ENCODE data around the gene RAC2.

RAC2 gene

DNA sequence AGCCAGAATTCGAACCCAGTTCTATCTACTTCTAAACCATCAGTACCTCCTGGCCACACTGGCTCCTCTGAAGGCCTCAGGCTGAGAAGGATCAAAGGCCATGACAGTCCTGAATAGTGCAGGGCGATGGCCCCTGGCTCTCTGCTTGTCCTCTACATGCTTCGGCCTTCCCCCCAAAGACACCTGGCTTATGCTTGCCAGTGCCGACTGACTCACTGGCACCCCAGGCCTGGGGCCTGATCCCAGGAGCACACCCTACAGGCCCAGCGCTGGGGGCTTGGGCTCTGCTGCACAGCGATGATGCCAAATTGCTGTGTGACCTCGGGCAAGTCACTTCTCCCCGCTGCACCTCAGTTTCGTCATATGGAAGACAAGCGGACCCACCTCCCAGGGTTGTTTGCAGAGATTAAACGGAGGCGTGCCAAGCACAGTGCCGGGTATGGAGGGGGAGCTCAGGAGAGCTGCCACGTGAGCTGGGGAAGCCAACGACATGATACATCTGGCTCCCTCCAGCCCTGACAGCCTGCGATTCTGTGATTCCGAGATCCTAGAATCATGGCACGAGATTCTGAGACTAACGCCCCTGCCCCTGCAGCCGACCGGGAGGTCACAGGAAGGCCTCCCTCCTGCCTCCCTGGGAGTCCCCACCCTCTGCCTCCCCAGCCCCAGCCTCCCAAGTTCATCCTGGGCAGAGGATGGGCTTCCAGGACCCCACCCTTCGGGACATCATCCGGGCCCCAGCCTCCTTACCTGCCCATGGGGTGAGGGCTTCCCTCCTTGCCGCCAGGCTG is 32.8 kb downstream of the RAC2 start:
- TF ChIP-seq, protein P1, sequence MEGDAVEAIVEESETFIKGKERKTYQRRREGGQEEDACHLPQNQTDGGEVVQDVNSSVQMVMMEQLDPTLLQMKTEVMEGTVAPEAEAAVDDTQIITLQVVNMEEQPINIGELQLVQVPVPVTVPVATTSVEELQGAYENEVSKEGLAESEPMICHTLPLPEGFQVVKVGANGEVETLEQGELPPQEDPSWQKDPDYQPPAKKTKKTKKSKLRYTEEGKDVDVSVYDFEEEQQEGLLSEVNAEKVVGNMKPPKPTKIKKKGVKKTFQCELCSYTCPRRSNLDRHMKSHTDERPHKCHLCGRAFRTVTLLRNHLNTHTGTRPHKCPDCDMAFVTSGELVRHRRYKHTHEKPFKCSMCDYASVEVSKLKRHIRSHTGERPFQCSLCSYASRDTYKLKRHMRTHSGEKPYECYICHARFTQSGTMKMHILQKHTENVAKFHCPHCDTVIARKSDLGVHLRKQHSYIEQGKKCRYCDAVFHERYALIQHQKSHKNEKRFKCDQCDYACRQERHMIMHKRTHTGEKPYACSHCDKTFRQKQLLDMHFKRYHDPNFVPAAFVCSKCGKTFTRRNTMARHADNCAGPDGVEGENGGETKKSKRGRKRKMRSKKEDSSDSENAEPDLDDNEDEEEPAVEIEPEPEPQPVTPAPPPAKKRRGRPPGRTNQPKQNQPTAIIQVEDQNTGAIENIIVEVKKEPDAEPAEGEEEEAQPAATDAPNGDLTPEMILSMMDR (IDR thresholded peaks at IDR 0.05; ENCODE audit: low read depth, low read length) = no peak
- in situ Hi-C loops (cut with HindIII; ENCODE audit: low sequenced_read_pairs) = no loop called here
- no peak for DNase-seq (ENCODE audit: low read depth, low spot score)
- H3K4me3 ChIP-seq (ENCODE audit: low read depth, low read length) = no peak overlapping the region

- in situ Hi-C loops (cut with HindIII; ENCODE audit: low sequenced_read_pairs) = no loop called here
- H3K4me3 ChIP-seq (ENCODE audit: low read depth, low read length) = no peak overlapping the region
- TF ChIP-seq, protein P1 (IDR thresholded peaks at IDR 0.05; ENCODE audit: low read depth, low read length) = no peak
- DNase-seq (ENCODE audit: low read depth, low spot score) = no peak
These were observed 33.8 kb downstream of the RAC2 start for GRCh38 chr22:37210041-37210803.

GRCh38 chr22:37209140-37209845 is 34.8 kb downstream of the RAC2 start:
- TF ChIP-seq, protein P1 (IDR thresholded peaks at IDR 0.05; ENCODE audit: low read depth, low read length) = no peak
- no peak for DNase-seq (ENCODE audit: low read depth, low spot score)
- in situ Hi-C loops (cut with HindIII; ENCODE audit: low sequenced_read_pairs) = no loop called here
- H3K4me3 ChIP-seq (ENCODE audit: low read depth, low read length) = no peak overlapping the region

DNA sequence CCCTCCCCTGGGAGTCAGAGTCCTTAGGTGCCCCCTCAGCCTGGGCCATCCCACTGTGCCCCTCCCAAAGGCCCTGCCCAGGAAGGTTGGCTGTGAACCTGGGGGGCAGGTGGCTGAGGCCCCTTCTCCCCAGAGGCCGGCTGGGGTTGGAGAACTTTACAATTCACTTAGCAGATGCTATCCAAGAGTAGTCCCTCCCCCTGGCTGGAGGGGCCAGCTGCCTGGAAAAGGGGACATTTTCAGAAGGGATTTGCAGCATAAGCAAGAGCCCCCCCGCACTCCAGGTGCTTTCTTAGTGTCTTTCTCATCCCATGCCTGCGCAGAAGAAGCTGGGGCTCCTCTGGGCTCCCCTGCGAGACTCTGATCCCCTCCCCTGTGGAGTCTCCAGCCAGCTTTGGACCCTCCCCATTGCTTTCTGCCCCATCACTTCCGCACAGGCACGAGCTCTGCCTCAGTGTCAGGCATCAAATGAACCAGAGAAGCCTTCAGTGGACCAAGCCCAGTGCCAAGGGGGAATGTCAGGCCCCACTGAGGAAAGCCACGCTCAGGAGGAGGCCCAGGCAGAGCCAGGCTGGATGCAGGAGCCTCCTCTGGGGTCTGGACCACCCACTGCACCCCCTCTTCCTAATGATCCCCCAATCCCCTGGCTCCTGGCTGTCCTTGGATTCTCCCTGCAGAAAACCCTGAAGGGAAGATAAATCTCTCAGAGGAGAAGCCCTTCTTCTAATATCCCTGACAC is 35.5 kb downstream of the RAC2 start:
- in situ Hi-C loops (cut with HindIII; ENCODE audit: low sequenced_read_pairs) = no loop called here
- H3K4me3 ChIP-seq (ENCODE audit: low read depth, low read length) = no peak overlapping the region
- no peak for DNase-seq (ENCODE audit: low read depth, low spot score)
- TF ChIP-seq, protein P1 (IDR thresholded peaks at IDR 0.05; ENCODE audit: low read depth, low read length) = no peak

DNA sequence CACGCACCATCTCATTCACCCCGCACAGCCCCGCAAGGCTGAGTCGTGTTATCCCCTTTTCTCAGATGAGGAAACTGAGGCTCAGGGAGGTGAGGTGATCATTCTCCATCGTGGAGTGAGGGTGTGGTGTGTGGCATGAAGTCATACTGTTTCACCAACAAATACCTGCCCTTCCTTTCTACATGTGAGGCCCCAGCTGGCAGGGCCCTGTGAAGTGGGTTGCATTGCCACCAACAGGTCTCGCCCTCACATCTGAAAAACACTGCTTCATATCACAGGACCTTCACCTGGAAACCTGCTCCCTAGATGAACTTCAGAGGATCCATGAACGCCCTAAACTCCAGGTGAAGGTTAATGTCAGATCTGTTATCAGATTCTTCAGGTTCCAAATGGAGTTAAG is 36.1 kb downstream of the RAC2 start:
- H3K4me3 ChIP-seq (ENCODE audit: low read depth, low read length) = no peak overlapping the region
- TF ChIP-seq, protein P1 (IDR thresholded peaks at IDR 0.05; ENCODE audit: low read depth, low read length) = no peak
- in situ Hi-C loops (cut with HindIII; ENCODE audit: low sequenced_read_pairs) = no loop called here
- DNase-seq (ENCODE audit: low read depth, low spot score) = no peak
